GM04503 (cell line): ENCODE data around the gene ARPP21.

Experiments
- DNase-seq: peaks from one replicate; pipeline ENCODE4 v3.0.0-alpha.2; 2012; ENCODE audit warnings: low read depth

The ARPP21 gene

GRCh38 chr3:35675621-35676020, 36.3 kb downstream of the ARPP21 start:
- DNase-seq: no peak

GRCh38 chr3:35677797-35678196, 38.5 kb downstream of the ARPP21 start:
- no peak for DNase-seq

- no peak for DNase-seq
Observed at GRCh38 chr3:35678643-35679161, 39.4 kb downstream of the ARPP21 start.

- no peak for DNase-seq
Observed at GRCh38 chr3:35679409-35680080, 40.2 kb downstream of the ARPP21 start.

GRCh38 chr3:35680866-35681650, 41.7 kb downstream of the ARPP21 start:
- DNase-seq: no peak

GRCh38 chr3:35685153-35685552, 45.8 kb downstream of the ARPP21 start:
- DNase-seq: no peak

GRCh38 chr3:35688826-35689225, 49.5 kb downstream of the ARPP21 start:
- no peak for DNase-seq

- no peak for DNase-seq
Observed at GRCh38 chr3:35690271-35690670, 50.9 kb downstream of the ARPP21 start.

- DNase-seq: no peak
Observed at GRCh38 chr3:35705904-35706303, 66.6 kb downstream of the ARPP21 start.

- DNase-seq: no peak
Observed at GRCh38 chr3:35707904-35708303, 68.6 kb downstream of the ARPP21 start.

- no peak for DNase-seq
Observed at GRCh38 chr3:35708394-35709271, 69.3 kb downstream of the ARPP21 start.

- DNase-seq: no peak
Observed at GRCh38 chr3:35709691-35710090, 70.4 kb downstream of the ARPP21 start.

- DNase-seq: no peak
Observed at GRCh38 chr3:35710554-35710953, 71.2 kb downstream of the ARPP21 start.

- no peak for DNase-seq
Observed at GRCh38 chr3:35718921-35719320, 79.6 kb downstream of the ARPP21 start.

GRCh38 chr3:35721628-35722027, 82.3 kb downstream of the ARPP21 start:
- no peak for DNase-seq

- DNase-seq: no peak
Observed at GRCh38 chr3:35722902-35723301, 83.6 kb downstream of the ARPP21 start.

GRCh38 chr3:35723480-35724097, 84.3 kb downstream of the ARPP21 start:
- DNase-seq: no peak

GRCh38 chr3:35724106-35724505, 84.8 kb downstream of the ARPP21 start:
- no peak for DNase-seq

GRCh38 chr3:35727179-35727578, 87.9 kb downstream of the ARPP21 start:
- DNase-seq: no peak

- no peak for DNase-seq
Observed at GRCh38 chr3:35733341-35733740, 94.0 kb downstream of the ARPP21 start.

GRCh38 chr3:35733864-35734263, 94.5 kb downstream of the ARPP21 start:
- no peak for DNase-seq

GRCh38 chr3:35737080-35737479, 97.8 kb downstream of the ARPP21 start:
- DNase-seq: no peak
